HEK293 (cell line): ENCODE data around the gene TDRD9.
A peak's percentile ranks its signal among the peaks of the same experiment; 100 is the strongest.

Experiments
- CTCF ChIA-PET: fragments of 350-600 bp; formaldehyde crosslinking; extraction: SDS; loops from one replicate; lab custom pipeline; 2021; ENCODE audit warnings: antibody characterized with exemption; lab: Yijun Ruan, JAX
- POLR2A ChIA-PET: fragments of 300-600 bp; formaldehyde crosslinking; extraction: SDS; loops from one replicate; lab custom pipeline; 2020; ENCODE audit warnings: antibody characterized with exemption, inconsistent platforms; lab: Yijun Ruan, JAX
- H3K27ac ChIP-seq: fragments of 200-500 bp; sonication (Bioruptor generic); 2 replicates; pipeline ENCODE4 v1.5.1; 2014; ENCODE audit warnings: low read depth, low read length, control low read depth, inconsistent platforms; ENCODE audit errors: extremely low read depth
- H3K36me3 ChIP-seq, 2 experiments: fragments of 200-500 bp in 1 of 2; sonication (Bioruptor generic) in 1 of 2; 1 replicate in 1 of 2; 2 replicates in 1 of 2; pipeline ENCODE4 v1.5.1; 2014 to 2017; ENCODE audit warnings: inconsistent platforms in 2 of 2, low read length in 2 of 2; ENCODE audit not compliant: control insufficient read depth in 2 of 2, insufficient read depth in 1 of 2
- H3K4me1 ChIP-seq: fragments of 200-500 bp; sonication (Bioruptor generic); 2 replicates; pipeline ENCODE4 v1.5.1; 2014; ENCODE audit warnings: mild to moderate bottlenecking, low read length, inconsistent platforms; ENCODE audit not compliant: control insufficient read depth, insufficient read depth
- H3K4me3 ChIP-seq: 2 replicates; pipeline ENCODE4 v1.5.1; 2011; ENCODE audit warnings: low read depth, mild to moderate bottlenecking, control low read depth, low read length, moderate library complexity
- H3K9me3 ChIP-seq: fragments of 200-500 bp; sonication (Bioruptor generic); 2 replicates; pipeline ENCODE4 v1.5.1; 2014; ENCODE audit warnings: low read depth, low read length, inconsistent platforms; ENCODE audit not compliant: control insufficient read depth, insufficient read depth
- EGR2 ChIP-seq: fragments of 450-650 bp; formaldehyde crosslinking; IDR thresholded peaks from 2 replicates; pipeline ENCODE4 v1.5.1; 2016; ENCODE audit warnings: low read depth, missing biosample characterization, missing genetic modification characterization
- FEZF1 ChIP-seq: fragments of 450-650 bp; formaldehyde crosslinking; IDR thresholded peaks from 2 replicates; pipeline ENCODE4 v1.5.1; 2016; ENCODE audit warnings: missing biosample characterization, missing genetic modification characterization
- KLF16 ChIP-seq: fragments of 450-650 bp; formaldehyde crosslinking; IDR thresholded peaks from 2 replicates; pipeline ENCODE4 v1.5.1; 2017; ENCODE audit warnings: missing biosample characterization, missing genetic modification characterization
- MEIS1 ChIP-seq: sonication (generic); formaldehyde crosslinking; IDR thresholded peaks from 2 replicates; pipeline ENCODE4 v1.8.1; 2022; ENCODE audit warnings: missing genetic modification reagents, mild to moderate bottlenecking, borderline replicate concordance
- MYNN ChIP-seq: fragments of 450-650 bp; formaldehyde crosslinking; IDR thresholded peaks from 2 replicates; pipeline ENCODE4 v1.5.1; 2016; ENCODE audit warnings: missing biosample characterization, missing genetic modification characterization, borderline replicate concordance
- SP2 ChIP-seq: fragments of 450-650 bp; formaldehyde crosslinking; IDR thresholded peaks from 2 replicates; pipeline ENCODE4 v1.5.1; 2016; ENCODE audit warnings: missing biosample characterization, missing genetic modification characterization
- YY1 ChIP-seq: fragments of 450-650 bp; formaldehyde crosslinking; IDR thresholded peaks from 2 replicates; pipeline ENCODE4 v1.5.1; 2018; ENCODE audit warnings: missing biosample characterization, missing genetic modification characterization
- ZFHX2 ChIP-seq: fragments of 450-650 bp; formaldehyde crosslinking; conservative IDR thresholded peaks from 2 replicates; pipeline ENCODE4 v1.5.1; 2016; ENCODE audit warnings: missing biosample characterization, missing genetic modification characterization
- ZFP3 ChIP-seq: fragments of 450-650 bp; formaldehyde crosslinking; IDR thresholded peaks from 2 replicates; pipeline ENCODE4 v1.5.1; 2016; ENCODE audit warnings: low read depth, missing biosample characterization, missing genetic modification characterization
- ZNF138 ChIP-seq: fragments of 450-650 bp; formaldehyde crosslinking; IDR thresholded peaks from 2 replicates; pipeline ENCODE4 v1.5.1; 2016; ENCODE audit warnings: missing biosample characterization, missing genetic modification characterization, borderline replicate concordance
- ZNF335 ChIP-seq: fragments of 450-650 bp; formaldehyde crosslinking; conservative IDR thresholded peaks from 2 replicates; pipeline ENCODE4 v1.5.1; 2016; ENCODE audit warnings: missing biosample characterization, missing genetic modification characterization
- ZNF366 ChIP-seq: fragments of 450-650 bp; formaldehyde crosslinking; conservative IDR thresholded peaks from 2 replicates; pipeline ENCODE4 v1.5.1; 2016; ENCODE audit warnings: missing biosample characterization, missing genetic modification characterization
- ZNF514 ChIP-seq: fragments of 450-650 bp; formaldehyde crosslinking; IDR thresholded peaks from 2 replicates; pipeline ENCODE4 v1.5.1; 2016; ENCODE audit warnings: missing biosample characterization, missing genetic modification characterization
- ZNF843 ChIP-seq: fragments of 450-650 bp; formaldehyde crosslinking; IDR thresholded peaks from 2 replicates; pipeline ENCODE4 v1.5.1; 2016; ENCODE audit warnings: missing biosample characterization, missing genetic modification characterization
- TF ChIP-seq, protein P1 (sequence below): fragments of 450-650 bp; formaldehyde crosslinking; IDR thresholded peaks from 2 replicates; pipeline ENCODE4 v1.5.1; 2017; ENCODE audit warnings: missing biosample characterization, missing genetic modification characterization

The TDRD9 gene

GRCh38 chr14:104101086-104101621, 172.9 kb downstream of the TDRD9 start:
- Histone ChIP-seq H3K4me1 (no peaks in the 10 kb centered on the region), H3K36me3 (no peaks in the 10 kb centered on the region), H3K27ac (no peak overlapping the region), H3K9me3 (no peaks in the 10 kb centered on the region), H3K4me3 (no peak overlapping the region)
- ChIA-PET CTCF (no interaction called here), POLR2A (no interaction called here)
- TF ChIP-seq EGR2 (tag by site-specific recombination) (peak; percentile 56; the same call in 1 of the 2 replicates), ZFHX2 (tag by site-specific recombination) (peak; percentile 83)
- TF ChIP-seq, protein P1, sequence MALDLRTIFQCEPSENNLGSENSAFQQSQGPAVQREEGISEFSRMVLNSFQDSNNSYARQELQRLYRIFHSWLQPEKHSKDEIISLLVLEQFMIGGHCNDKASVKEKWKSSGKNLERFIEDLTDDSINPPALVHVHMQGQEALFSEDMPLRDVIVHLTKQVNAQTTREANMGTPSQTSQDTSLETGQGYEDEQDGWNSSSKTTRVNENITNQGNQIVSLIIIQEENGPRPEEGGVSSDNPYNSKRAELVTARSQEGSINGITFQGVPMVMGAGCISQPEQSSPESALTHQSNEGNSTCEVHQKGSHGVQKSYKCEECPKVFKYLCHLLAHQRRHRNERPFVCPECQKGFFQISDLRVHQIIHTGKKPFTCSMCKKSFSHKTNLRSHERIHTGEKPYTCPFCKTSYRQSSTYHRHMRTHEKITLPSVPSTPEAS (tag by site-specific recombination) = no peak

GRCh38 chr14:104101651-104102281, 173.5 kb downstream of the TDRD9 start:
- ChIA-PET CTCF (no interaction called here), POLR2A (no interaction called here)
- H3K27ac ChIP-seq = no peak overlapping the region

More at GRCh38 chr14:104101651-104102281, 173.5 kb downstream of the TDRD9 start:
- no peak overlapping the region for H3K4me3 ChIP-seq
- TF ChIP-seq MYNN (no peak), FEZF1 (tag by site-specific recombination) (no peak), ZNF514 (tag by site-specific recombination) (no peak), SP2 (tag by site-specific recombination) (no peak), ZNF843 (tag by site-specific recombination) (no peak), ZFP3 (tag by site-specific recombination) (no peak), KLF16 (no peak), ZNF138 (tag by site-specific recombination) (no peak), MEIS1 (CRISPR knock-in tag) (no peak), ZNF366 (no peak), YY1 (no peak), ZNF335 (tag by site-specific recombination) (no peak)
- TF ChIP-seq, all 188 proteins: peak for 0
- H3K9me3 ChIP-seq = no peaks in the 10 kb centered on the region
- H3K36me3 ChIP-seq = no peaks in the 10 kb centered on the region
- no peaks in the 10 kb centered on the region for H3K4me1 ChIP-seq
